Adrenal gland (tissue), 5 donors: Measurements from ENCODE around the gene RBPMS2.

Source experiments
- CTCF ChIP-seq, 6 experiments: fragments of 450-650 bp in 4 of 6; fragments of 200-600 bp in 2 of 6; sonication (generic) in 1 of 6; IDR thresholded peaks; 1 replicate in 5 of 6; 2 replicates in 1 of 6; pipeline versions ENCODE4 v1.5.1 to v1.8.0; 2016 to 2021; ENCODE audit warnings: antibody characterized with exemption in 6 of 6, mild to moderate bottlenecking in 2 of 6, moderate library complexity in 1 of 6
- POLR2A ChIP-seq, 2 donors: fragments of 450-650 bp; IDR thresholded peaks; one replicate each; pipeline ENCODE4 v1.6.1; 2017; ENCODE audit warnings: antibody characterized with exemption in 2 of 2, mild to moderate bottlenecking in 2 of 2, moderate library complexity in 1 of 2
- donor health status: DM: no; HTN: no; CAD: no.

GRCh38 chr15:64763874-64764273 is 11.5 kb downstream of the RBPMS2 start:
- TF ChIP-seq POLR2A (IDR thresholded peaks at IDR 0.05): no peak
- no peak for TF ChIP-seq CTCF (IDR thresholded peaks at IDR 0.05)
